GM21737 (cell line): ENCODE data around the gene SYNE4.
"Not testable (repeated sequence)": the region's sequence is repeated elsewhere in the genome, so short reads cannot be mapped to it uniquely, and the experiment has no call there.

ENCODE experiments used
- ATAC-seq: cut with Tn5 transposase; IDR thresholded peaks from one replicate; pipeline ENCODE4 v1.9.1; 2021; ENCODE audit warnings: mild to moderate bottlenecking, moderate library complexity; ENCODE audit not compliant: unreplicated experiment

The SYNE4 gene

DNA sequence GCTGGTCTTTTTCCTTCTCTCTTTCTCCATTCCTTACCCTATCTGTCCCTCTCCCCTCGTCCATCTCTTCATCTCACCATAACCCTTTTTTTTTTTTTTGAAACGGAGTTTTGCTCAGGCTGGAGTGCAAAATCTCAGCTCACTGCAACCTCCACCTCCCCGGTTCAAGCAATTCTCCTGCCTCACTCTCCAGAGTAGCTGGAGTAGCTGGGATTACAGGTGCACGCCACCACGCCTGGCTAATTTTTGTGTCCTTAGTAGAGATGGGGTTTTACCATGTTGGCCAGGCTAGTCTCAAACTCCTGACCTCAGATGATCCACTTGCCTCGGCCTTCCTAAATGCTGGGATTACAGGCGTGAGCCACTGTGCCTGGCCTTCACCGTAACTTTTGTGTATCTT, 51.2 kb downstream of the SYNE4 start:
- not testable (repeated sequence) for ATAC-seq

- no peak for ATAC-seq
Measured at GRCh38 chr19:35955881-35956634, 52.6 kb downstream of the SYNE4 start.
